SK-N-SH (cell line): ENCODE data around the gene ASAP2. TPM values are rescaled to one million over a fixed set of nuclear protein-coding genes. Genes with fewer than 3 reads are reported as not detected.

ENCODE experiments used
- CTCF ChIA-PET: fragments of 300-600, 350-600 bp; formaldehyde crosslinking; extraction: SDS; loops from one replicate; lab custom pipeline; 2021; lab: Yijun Ruan, JAX
- POLR2A ChIA-PET: fragments of 350-600 bp; sonication (Branson Sonifier 250); formaldehyde crosslinking; extraction: SDS; loops from one replicate; lab custom pipeline; 2020; ENCODE audit warnings: antibody characterized with exemption, inconsistent platforms; lab: Yijun Ruan, JAX
- DNase-seq: peaks from one replicate; pipeline ENCODE4 v3.0.0; 2012
- H2AFZ ChIP-seq: fragments of 200-600 bp; sonication (generic); 2 replicates; pipeline ENCODE4 v1.8.1; 2016; ENCODE audit warnings: antibody characterized with exemption, mild to moderate bottlenecking, low read depth
- H3F3A ChIP-seq: fragments of 200-600 bp; sonication (generic); replicated peaks from 2 replicates; pipeline ENCODE3; 2016; ENCODE audit warnings: antibody characterized with exemption, mild to moderate bottlenecking; ENCODE audit not compliant: insufficient read depth
- H3K27ac ChIP-seq, 2 experiments: fragments of 200-500 bp in 1 of 2; fragments of 200-600 bp in 1 of 2; sonication (Bioruptor generic) in 1 of 2; sonication (generic), shearing (Covaris generic) in 1 of 2; 2 replicates each; pipeline versions ENCODE4 v1.5.1 to v1.6.1; 2014 to 2016; ENCODE audit warnings: low read depth in 2 of 2, inconsistent platforms in 1 of 2, low read length in 1 of 2, mild to moderate bottlenecking in 1 of 2, mixed read lengths in 1 of 2
- H3K27me3 ChIP-seq: fragments of 200-600 bp; sonication (generic), shearing (Covaris generic); 2 replicates; pipeline ENCODE4 v1.6.1; 2016; ENCODE audit warnings: mixed run types; ENCODE audit not compliant: insufficient read depth
- H3K36me3 ChIP-seq, 2 experiments: fragments of 200-500 bp in 1 of 2; fragments of 200-600 bp in 1 of 2; sonication (Bioruptor generic) in 1 of 2; sonication (generic) in 1 of 2; replicated peaks in 1 of 2; 2 replicates each; pipeline versions ENCODE3 to v1.5.1; 2014 to 2016; ENCODE audit warnings: low read length in 1 of 2, mild to moderate bottlenecking in 1 of 2; ENCODE audit not compliant: insufficient read depth in 2 of 2, control insufficient read depth in 1 of 2
- H3K4me1 ChIP-seq, 2 experiments: fragments of 200-500 bp in 1 of 2; fragments of 200-600 bp in 1 of 2; sonication (Bioruptor generic) in 1 of 2; sonication (generic), shearing (Covaris generic) in 1 of 2; 2 replicates each; pipeline versions ENCODE4 v1.5.1 to v1.6.1; 2014 to 2016; ENCODE audit warnings: low read depth in 1 of 2, low read length in 1 of 2, mixed run types in 1 of 2; ENCODE audit not compliant: insufficient read depth in 2 of 2, control insufficient read depth in 1 of 2
- H3K4me2 ChIP-seq: fragments of 200-600 bp; sonication (generic), shearing (Covaris generic); 2 replicates; pipeline ENCODE4 v1.6.1; 2017; ENCODE audit warnings: mixed run types
- H3K4me3 ChIP-seq, 2 experiments: fragments of 200-500 bp in 1 of 2; fragments of 200-600 bp in 1 of 2; sonication (Bioruptor generic) in 1 of 2; sonication (generic), shearing (Covaris generic) in 1 of 2; 2 replicates each; pipeline versions ENCODE4 v1.5.1 to v1.8.1; 2014 to 2016; ENCODE audit warnings: low read depth in 2 of 2, inconsistent platforms in 1 of 2, low read length in 1 of 2, mild to moderate bottlenecking in 1 of 2, mixed read lengths in 1 of 2, moderate library complexity in 1 of 2
- H3K79me2 ChIP-seq: fragments of 200-600 bp; sonication (generic); 2 replicates; pipeline ENCODE4 v1.8.1; 2017; ENCODE audit warnings: mild to moderate bottlenecking; ENCODE audit not compliant: insufficient read depth
- H3K9ac ChIP-seq: fragments of 200-600 bp; sonication (generic); 2 replicates; pipeline ENCODE4 v1.6.1; 2017; ENCODE audit warnings: mixed run types
- H3K9me2 ChIP-seq: fragments of 200-600 bp; sonication (generic); 2 replicates; pipeline ENCODE4 v1.6.1; 2017; ENCODE audit warnings: mixed run types
- H3K9me3 ChIP-seq: fragments of 200-600 bp; sonication (generic); 2 replicates; pipeline ENCODE4 v1.6.1; 2017; ENCODE audit warnings: mixed run types, mild to moderate bottlenecking, moderate library complexity
- H4K20me1 ChIP-seq: fragments of 200-600 bp; sonication (generic); 2 replicates; pipeline ENCODE4 v1.6.1; 2017; ENCODE audit warnings: mild to moderate bottlenecking, mixed run types; ENCODE audit not compliant: insufficient read depth
- CTCF ChIP-seq: fragments of 200-600 bp; sonication (generic); IDR thresholded peaks from 2 replicates; pipeline ENCODE4 v1.6.1; 2017; ENCODE audit warnings: antibody characterized with exemption, mild to moderate bottlenecking, moderate library complexity
- EZH2phosphoT487 ChIP-seq: fragments of 200-600 bp; sonication (generic); IDR thresholded peaks from 2 replicates; pipeline ENCODE4 v1.6.1; 2017; ENCODE audit warnings: low read depth, mixed run types, mild to moderate bottlenecking, antibody characterized with exemption, moderate library complexity, borderline replicate concordance
- FOXJ3 ChIP-seq: sonication (generic); formaldehyde crosslinking; IDR thresholded peaks from 2 replicates; pipeline ENCODE4 v1.5.1; 2020; ENCODE audit warnings: mild to moderate bottlenecking, missing genetic modification reagents
- FOXM1 ChIP-seq: IDR thresholded peaks from 2 replicates; pipeline ENCODE4 v1.4.0; 2012; ENCODE audit warnings: low read depth, mild to moderate bottlenecking
- GATA2 ChIP-seq: sonication (generic); formaldehyde crosslinking; IDR thresholded peaks from 2 replicates; pipeline ENCODE4 v1.5.0; 2020; ENCODE audit warnings: mild to moderate bottlenecking, missing genetic modification reagents
- JUND ChIP-seq: IDR thresholded peaks from 2 replicates; pipeline ENCODE4 v1.4.0; 2012
- MEF2A ChIP-seq: IDR thresholded peaks from 2 replicates; pipeline ENCODE4 v1.4.0; 2012; ENCODE audit warnings: low read depth, borderline replicate concordance
- MXI1 ChIP-seq: IDR thresholded peaks from 2 replicates; pipeline ENCODE4 v1.6.1; 2012; ENCODE audit warnings: mild to moderate bottlenecking, low read depth, low read length, improper control_type of control experiment
- NFIC ChIP-seq: IDR thresholded peaks from 2 replicates; pipeline ENCODE4 v1.4.0; 2012; ENCODE audit warnings: borderline replicate concordance
- NRF1 ChIP-seq: IDR thresholded peaks from 2 replicates; pipeline ENCODE4 v1.6.1; 2012; ENCODE audit warnings: low read depth, mild to moderate bottlenecking, low read length
- POLR2AphosphoS5 ChIP-seq: IDR thresholded peaks from 2 replicates; pipeline ENCODE4 v1.6.1; 2012; ENCODE audit warnings: low read depth, low read length
- RCOR1 ChIP-seq: fragments of 150-350 bp; IDR thresholded peaks from 2 replicates; pipeline ENCODE4 v1.6.1; 2017; ENCODE audit warnings: antibody characterized with exemption, low read length
- SIN3A ChIP-seq: IDR thresholded peaks from 2 replicates; pipeline ENCODE4 v1.6.1; 2012; ENCODE audit warnings: low read depth, mild to moderate bottlenecking, low read length, moderate library complexity, borderline replicate concordance
- SMC3 ChIP-seq: IDR thresholded peaks from 2 replicates; pipeline ENCODE4 v1.6.1; 2012; ENCODE audit warnings: low read depth, low read length, improper control_type of control experiment
- TCF12 ChIP-seq: IDR thresholded peaks from 2 replicates; pipeline ENCODE4 v1.4.0; 2012
- WGBS: methylation state at CpG from one replicate; pipeline ENCODE4 v1.1.6; 2017; ENCODE audit warnings: low lambda C conversion rate; 5-methylcytosine and 5-hydroxymethylcytosine counted together
- polyA plus RNA-seq, 3 experiments: library from polyadenylated mRNA; depleted of rRNA; stranded (reverse); fragments of >200 nt; gene quantifications; 2 replicates each; pipeline ENCODE4 v1.2.3, GENCODE V29; 2012
- TF ChIP-seq, protein P1 (sequence below): IDR thresholded peaks from 2 replicates; pipeline ENCODE4 v1.4.0; 2012; ENCODE audit warnings: low read depth

ASAP2 gene
- polyA plus RNA-seq, 1 of the 3 experiments (the other 2 are of a cell fraction), result 37.9 TPM

- Histone ChIP-seq H3K36me3 (peaks cover 51 to 56% of the 10 kb centered on the region in 2 experiments), H3K79me2 (peaks cover 27% of the 10 kb centered on the region), H2AFZ (no peak overlapping the region), H3F3A (peaks cover 32% of the 10 kb centered on the region), H3K9ac (no peak overlapping the region), H3K9me3 (no peaks in the 10 kb centered on the region), H3K9me2 (no peaks in the 10 kb centered on the region), H3K4me2 (peak overlapping the region; percentile 51), H3K4me3 (no peak overlapping the region; a peak in 1 of 4 replicates), H3K4me1 (peaks cover 26 to 39% of the 10 kb centered on the region in 2 experiments), H3K27ac (peak overlapping the region; percentile 61 to 96), H4K20me1 (peaks cover 8% of the 10 kb centered on the region; the same call in 1 of the 2 replicates), H3K27me3 (no peaks in the 10 kb centered on the region)
- ChIA-PET POLR2A (no interaction called here), CTCF (interaction anchor here (0.7 to 4.8 kb wide), 7 partner anchors 35 to 224 kb away, joined by 3 to 68 read pairs (median 4); partner anchors contain the start of gene ASAP2)
- TF ChIP-seq MEF2A (no peak), FOXJ3 (CRISPR knock-in tag) (no peak), CTCF (no peak), FOXM1 (no peak), GATA2 (CRISPR knock-in tag) (no peak), JUND (no peak), RCOR1 (peak; percentile 67; the same call in 1 of the 2 replicates), MXI1 (peak; percentile 75; the same call in 1 of the 2 replicates), NRF1 (no peak), POLR2AphosphoS5 (peak; percentile 66; the same call in 1 of the 2 replicates), EZH2phosphoT487 (no peak), TCF12 (peak; percentile 79), SIN3A (peak; percentile 75; the same call in 1 of the 2 replicates), NFIC (peak; percentile 99), SMC3 (no peak)
- TF ChIP-seq, protein P1, sequence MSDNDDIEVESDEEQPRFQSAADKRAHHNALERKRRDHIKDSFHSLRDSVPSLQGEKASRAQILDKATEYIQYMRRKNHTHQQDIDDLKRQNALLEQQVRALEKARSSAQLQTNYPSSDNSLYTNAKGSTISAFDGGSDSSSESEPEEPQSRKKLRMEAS, result 0 out of 2 replicates have a peak, but pooled peaks have one; percentile 68
- DNase-seq, result peak; percentile 84
- WGBS, result 54% methylated on average over 14 of the region's 14 CpGs
Measured at GRCh38 chr2:9336576-9337314, 130.1 kb downstream of the ASAP2 start.
